ENCODE data around the gene SOX1. TPM values are rescaled to one million over a fixed set of nuclear protein-coding genes. Genes with fewer than 3 reads are reported as not detected.
A peak's percentile ranks its signal among the peaks of the same experiment; 100 is the strongest.

The SOX1 gene
- polyA plus RNA-seq, 3 donors, result not detected

DNA sequence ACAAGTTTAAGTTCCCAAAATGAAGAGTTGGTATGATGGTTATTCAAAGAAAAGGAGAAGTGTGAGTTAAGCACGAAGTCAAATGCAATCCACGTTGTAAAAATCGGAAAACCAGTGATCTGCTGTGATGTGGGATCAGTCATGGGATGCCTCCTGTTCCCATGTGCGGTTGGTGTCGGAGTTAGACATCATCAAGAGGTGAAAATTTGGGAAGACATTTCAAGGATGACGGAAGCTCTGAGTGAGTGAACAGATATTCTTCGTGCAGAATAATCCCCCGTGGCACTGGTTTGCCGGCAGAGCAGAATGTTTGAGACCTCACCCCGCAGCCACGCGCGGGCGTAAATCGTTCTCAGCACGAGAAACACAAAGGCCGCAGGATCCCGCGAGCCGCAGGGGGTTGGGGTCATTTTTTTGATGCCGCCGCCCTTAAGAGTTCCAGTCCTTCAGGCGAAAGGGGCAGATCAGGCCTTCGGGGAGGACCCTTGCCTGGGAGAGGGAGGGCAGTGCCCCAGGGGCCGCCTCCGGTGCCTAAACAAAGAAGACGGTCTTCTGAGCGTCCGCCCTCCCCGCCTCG is 13.7 kb upstream of the SOX1 start:
- H3K36me3 ChIP-seq (replicated peaks in 1 of 2; ENCODE audit: control insufficient read depth in 1 of 2, insufficient read depth in 2 of 2, low read length in 2 of 2), result no peaks in the 10 kb centered on the region
- H3K27ac Mint-ChIP-seq, result no peak overlapping the region
- H2AFZ ChIP-seq (ENCODE audit: insufficient read depth, low read depth, low read length, poor library complexity, severe bottlenecking), result no peak overlapping the region
- no peak overlapping the region for H3K27ac ChIP-seq (ENCODE audit: low read depth in 1 of 2, low read length in 2 of 2)
- TF ChIP-seq, protein P1, sequence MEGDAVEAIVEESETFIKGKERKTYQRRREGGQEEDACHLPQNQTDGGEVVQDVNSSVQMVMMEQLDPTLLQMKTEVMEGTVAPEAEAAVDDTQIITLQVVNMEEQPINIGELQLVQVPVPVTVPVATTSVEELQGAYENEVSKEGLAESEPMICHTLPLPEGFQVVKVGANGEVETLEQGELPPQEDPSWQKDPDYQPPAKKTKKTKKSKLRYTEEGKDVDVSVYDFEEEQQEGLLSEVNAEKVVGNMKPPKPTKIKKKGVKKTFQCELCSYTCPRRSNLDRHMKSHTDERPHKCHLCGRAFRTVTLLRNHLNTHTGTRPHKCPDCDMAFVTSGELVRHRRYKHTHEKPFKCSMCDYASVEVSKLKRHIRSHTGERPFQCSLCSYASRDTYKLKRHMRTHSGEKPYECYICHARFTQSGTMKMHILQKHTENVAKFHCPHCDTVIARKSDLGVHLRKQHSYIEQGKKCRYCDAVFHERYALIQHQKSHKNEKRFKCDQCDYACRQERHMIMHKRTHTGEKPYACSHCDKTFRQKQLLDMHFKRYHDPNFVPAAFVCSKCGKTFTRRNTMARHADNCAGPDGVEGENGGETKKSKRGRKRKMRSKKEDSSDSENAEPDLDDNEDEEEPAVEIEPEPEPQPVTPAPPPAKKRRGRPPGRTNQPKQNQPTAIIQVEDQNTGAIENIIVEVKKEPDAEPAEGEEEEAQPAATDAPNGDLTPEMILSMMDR (IDR thresholded peaks at IDR 0.05), result no peak
- no peak overlapping the region for H3K9ac ChIP-seq (ENCODE audit: insufficient read depth, low read length, poor library complexity, severe bottlenecking)
- peaks cover 68 to 76% (median 71%) of the 10 kb centered on the region in 3 donors for H3K27me3 Mint-ChIP-seq (ENCODE audit: low read depth in 3 of 3)
- no peaks in the 10 kb centered on the region for H3K36me3 Mint-ChIP-seq
- H3K9me3 Mint-ChIP-seq, result peaks cover 3 to 36% (median 16%) of the 10 kb centered on the region in 7 donors
- no peak for DNase-seq
- intact Hi-C loops (cut with micrococcal nuclease), result no loop called here
- 4% methylated on average over 31 of the region's 31 CpGs for WGBS (ENCODE audit: insufficient coverage)
- peak overlapping the region in 1 of 2 donors; percentile 77 for H3K4me3 Mint-ChIP-seq
- H3K4me1 ChIP-seq (ENCODE audit: control insufficient read depth in 1 of 2, insufficient read depth in 2 of 2, low read length in 2 of 2), result no peaks in the 10 kb centered on the region
- no peak overlapping the region for H3K4me3 ChIP-seq (replicated peaks in 1 of 3; ENCODE audit: low read depth in 2 of 3, low read length in 3 of 3)
- H3K4me1 Mint-ChIP-seq, result no peaks in the 10 kb centered on the region
- H3K79me2 ChIP-seq (ENCODE audit: insufficient read depth, low read length), result no peaks in the 10 kb centered on the region
- peaks cover 59 to 86% of the 10 kb centered on the region in 2 donors for H3K27me3 ChIP-seq (ENCODE audit: control insufficient read depth in 2 of 2, insufficient read depth in 2 of 2, low read length in 2 of 2)
- no peak overlapping the region for H3K4me2 ChIP-seq (replicated peaks; ENCODE audit: extremely low read depth, low read length, poor library complexity, severe bottlenecking)
- H3K9me3 ChIP-seq (replicated peaks in 1 of 2; ENCODE audit: control insufficient read depth in 1 of 2, insufficient read depth in 1 of 2, low read length in 2 of 2), result peaks cover 11 to 21% of the 10 kb centered on the region in 2 donors
- H4K20me1 ChIP-seq (ENCODE audit: insufficient read depth, low read length), result no peaks in the 10 kb centered on the region

- Mint-ChIP-seq H3K27ac (no peak overlapping the region), H3K27me3 (ENCODE audit: low read depth in 3 of 3) (peaks cover 75 to 83% (median 78%) of the 10 kb centered on the region in 3 donors), H3K4me1 (no peaks in the 10 kb centered on the region), H3K9me3 (peaks cover 3 to 41% (median 23%) of the 10 kb centered on the region in 7 donors), H3K36me3 (no peaks in the 10 kb centered on the region), H3K4me3 (peak overlapping the region in 1 of 2 donors; percentile 77)
- Histone ChIP-seq H3K4me1 (ENCODE audit: control insufficient read depth in 1 of 2, insufficient read depth in 2 of 2, low read length in 2 of 2) (no peaks in the 10 kb centered on the region), H3K9ac (ENCODE audit: insufficient read depth, low read length, poor library complexity, severe bottlenecking) (no peak overlapping the region), H3K27ac (ENCODE audit: low read depth in 1 of 2, low read length in 2 of 2) (no peak overlapping the region), H3K4me2 (replicated peaks; ENCODE audit: extremely low read depth, low read length, poor library complexity, severe bottlenecking) (no peak overlapping the region), H3K4me3 (replicated peaks in 1 of 3; ENCODE audit: low read depth in 2 of 3, low read length in 3 of 3) (no peak overlapping the region), H3K36me3 (replicated peaks in 1 of 2; ENCODE audit: control insufficient read depth in 1 of 2, insufficient read depth in 2 of 2, low read length in 2 of 2) (no peaks in the 10 kb centered on the region), H3K9me3 (replicated peaks in 1 of 2; ENCODE audit: control insufficient read depth in 1 of 2, insufficient read depth in 1 of 2, low read length in 2 of 2) (peaks cover 10 to 28% of the 10 kb centered on the region in 2 donors), H3K27me3 (ENCODE audit: control insufficient read depth in 2 of 2, insufficient read depth in 2 of 2, low read length in 2 of 2) (peaks cover 65 to 93% of the 10 kb centered on the region in 2 donors), H2AFZ (ENCODE audit: insufficient read depth, low read depth, low read length, poor library complexity, severe bottlenecking) (no peak overlapping the region), H4K20me1 (ENCODE audit: insufficient read depth, low read length) (no peaks in the 10 kb centered on the region), H3K79me2 (ENCODE audit: insufficient read depth, low read length) (no peaks in the 10 kb centered on the region)
- no peak for DNase-seq
- WGBS (ENCODE audit: insufficient coverage), result 3% methylated on average over 59 of the region's 63 CpGs
- TF ChIP-seq, protein P1 (IDR thresholded peaks at IDR 0.05), result no peak
- intact Hi-C loops (cut with micrococcal nuclease), result no loop called here
Measured at GRCh38 chr13:112053744-112054615, 13.0 kb upstream of the SOX1 start.
